Measurements from ENCODE around the gene TMCO5A.
A peak's percentile ranks its signal among the peaks of the same experiment; 100 is the strongest.

The TMCO5A gene

GRCh38 chr15:37934340-37934739 is at the start of gene TMCO5A:
TMCO5A (plus strand) TSS chr15:37934640; CDS start chr15:37936324, 1,684 bp downstream.
- no peak for TF ChIP-seq MYC (IDR thresholded peaks at IDR 0.05; ENCODE audit: low read depth, low read length)
- no peak for TF ChIP-seq POLR2A (IDR thresholded peaks at IDR 0.05; ENCODE audit: extremely low read depth, insufficient read length)
- no peak for TF ChIP-seq MAX (IDR thresholded peaks at IDR 0.05; ENCODE audit: low read depth, low read length)
- TF ChIP-seq CTCF (IDR thresholded peaks at IDR 0.05; ENCODE audit: low read depth, low read length), result no peak
- no peak within 1 kb of the TSS for H3K4me3 ChIP-seq (ENCODE audit: low read depth, low read length)
- no peak for DNase-seq (ENCODE audit: low read depth)

GRCh38 chr15:37885651-37886050 is 48.8 kb upstream of the TMCO5A start:
- TF ChIP-seq POLR2A (IDR thresholded peaks at IDR 0.05; ENCODE audit: extremely low read depth, insufficient read length) (no peak), CTCF (IDR thresholded peaks at IDR 0.05; ENCODE audit: low read depth, low read length) (no peak), MAX (IDR thresholded peaks at IDR 0.05; ENCODE audit: low read depth, low read length) (no peak), MYC (IDR thresholded peaks at IDR 0.05; ENCODE audit: low read depth, low read length) (no peak)
- H3K4me3 ChIP-seq (ENCODE audit: low read depth, low read length), result no peak overlapping the region
- DNase-seq (ENCODE audit: low read depth), result no peak

- DNase-seq (ENCODE audit: low read depth), result no peak
- H3K4me3 ChIP-seq (ENCODE audit: low read depth, low read length), result no peak overlapping the region
- TF ChIP-seq MYC (IDR thresholded peaks at IDR 0.05; ENCODE audit: low read depth, low read length) (no peak), CTCF (IDR thresholded peaks at IDR 0.05; ENCODE audit: low read depth, low read length) (no peak), POLR2A (IDR thresholded peaks at IDR 0.05; ENCODE audit: extremely low read depth, insufficient read length) (no peak), MAX (IDR thresholded peaks at IDR 0.05; ENCODE audit: low read depth, low read length) (no peak)
Observed at GRCh38 chr15:37888356-37888755, 46.1 kb upstream of the TMCO5A start.

GRCh38 chr15:37891766-37892368 is 42.6 kb upstream of the TMCO5A start:
- TF ChIP-seq CTCF (IDR thresholded peaks at IDR 0.05; ENCODE audit: low read depth, low read length) (peak; percentile 78), MAX (IDR thresholded peaks at IDR 0.05; ENCODE audit: low read depth, low read length) (0 out of 2 replicates have a peak, but pooled peaks have one; percentile 3), POLR2A (IDR thresholded peaks at IDR 0.05; ENCODE audit: extremely low read depth, insufficient read length) (no peak), MYC (IDR thresholded peaks at IDR 0.05; ENCODE audit: low read depth, low read length) (no peak)

GRCh38 chr15:37893309-37893708 is 41.1 kb upstream of the TMCO5A start:
- DNase-seq (ENCODE audit: low read depth), result no peak

More at GRCh38 chr15:37891766-37892368, 42.6 kb upstream of the TMCO5A start:
- H3K4me3 ChIP-seq (ENCODE audit: low read depth, low read length), result no peak overlapping the region
- peak; percentile 32 for DNase-seq (ENCODE audit: low read depth)

GRCh38 chr15:37898362-37898761 is 36.1 kb upstream of the TMCO5A start:
- TF ChIP-seq MYC (IDR thresholded peaks at IDR 0.05; ENCODE audit: low read depth, low read length) (no peak), POLR2A (IDR thresholded peaks at IDR 0.05; ENCODE audit: extremely low read depth, insufficient read length) (no peak), MAX (IDR thresholded peaks at IDR 0.05; ENCODE audit: low read depth, low read length) (no peak), CTCF (IDR thresholded peaks at IDR 0.05; ENCODE audit: low read depth, low read length) (no peak)
- no peak overlapping the region for H3K4me3 ChIP-seq (ENCODE audit: low read depth, low read length)
- DNase-seq (ENCODE audit: low read depth), result no peak

More at GRCh38 chr15:37893309-37893708, 41.1 kb upstream of the TMCO5A start:
- TF ChIP-seq POLR2A (IDR thresholded peaks at IDR 0.05; ENCODE audit: extremely low read depth, insufficient read length), result no peak
- H3K4me3 ChIP-seq (ENCODE audit: low read depth, low read length), result no peak overlapping the region
